ENCODE results near the gene FAM210A.
"Not testable (repeated sequence)": the region's sequence is repeated elsewhere in the genome, so short reads cannot be mapped to it uniquely, and the experiment has no call there.

The FAM210A gene

GRCh38 chr18:13680612-13681011, 45.7 kb downstream of the FAM210A start:
- DNase-seq (ENCODE audit: extremely low read depth, low read depth) = no peak

DNA sequence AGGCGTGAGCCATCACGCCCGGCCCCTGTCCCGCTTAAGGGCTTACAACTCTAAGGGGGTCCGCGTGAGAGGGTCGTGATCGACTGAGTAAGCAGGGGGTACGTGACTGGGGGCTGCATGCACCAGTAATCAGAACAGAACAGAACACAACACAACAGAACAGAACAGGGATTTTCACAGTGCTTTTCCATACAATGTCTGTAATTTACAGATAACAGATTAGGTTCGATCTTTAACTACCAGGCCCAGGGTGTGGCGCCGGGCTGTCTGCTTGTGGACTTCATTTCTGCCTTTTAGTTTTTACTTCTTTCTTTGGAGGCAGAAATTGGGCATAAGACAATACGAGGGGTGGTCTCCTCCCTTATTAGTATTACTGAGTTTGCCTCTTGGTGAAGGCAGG, 49.0 kb downstream of the FAM210A start:
- not testable (repeated sequence) for DNase-seq (ENCODE audit: extremely low read depth, low read depth)

More at GRCh38 chr18:13680612-13681011, 45.7 kb downstream of the FAM210A start:
- TF ChIP-seq CTCF (IDR thresholded peaks at IDR 0.05; ENCODE audit: low read depth, low read length) = no peak; the same call in none of the 2 replicates

- no peak for TF ChIP-seq CTCF (IDR thresholded peaks at IDR 0.05; ENCODE audit: low read depth, low read length)
- no peak for DNase-seq (ENCODE audit: extremely low read depth, low read depth)
Observed at GRCh38 chr18:13676471-13676870, 49.9 kb downstream of the FAM210A start.

- no peak for DNase-seq (ENCODE audit: extremely low read depth, low read depth)
- TF ChIP-seq CTCF (IDR thresholded peaks at IDR 0.05; ENCODE audit: low read depth, low read length) = no peak
Observed at GRCh38 chr18:13672657-13673056, 53.7 kb downstream of the FAM210A start.

DNA sequence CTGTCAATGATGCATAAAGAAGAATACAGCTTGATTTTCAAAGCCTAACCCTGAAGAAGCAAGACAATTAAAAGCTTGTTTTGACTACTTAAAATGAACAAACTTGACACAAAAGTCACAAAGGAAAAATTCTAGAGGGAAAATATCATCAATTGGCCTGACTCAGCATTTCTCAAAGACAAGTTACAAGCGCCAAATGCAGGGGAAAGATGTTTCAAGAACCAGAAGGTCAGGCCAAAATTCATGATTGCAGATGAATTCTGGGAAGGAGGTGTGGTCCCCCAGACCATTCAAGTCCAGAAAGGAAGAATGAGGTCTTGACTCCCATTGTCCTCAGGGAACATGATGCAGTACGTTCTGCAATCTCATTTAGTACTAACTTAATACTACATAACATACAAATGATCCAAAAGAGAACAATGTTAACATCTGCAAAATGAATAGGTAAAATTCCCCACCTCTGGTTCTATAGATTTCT, 64.5 kb downstream of the FAM210A start:
- DNase-seq (ENCODE audit: extremely low read depth, low read depth) = no peak
- TF ChIP-seq CTCF (IDR thresholded peaks at IDR 0.05; ENCODE audit: low read depth, low read length) = no peak

GRCh38 chr18:13661051-13661778, 65.1 kb downstream of the FAM210A start:
- DNase-seq (ENCODE audit: extremely low read depth, low read depth) = no peak
- TF ChIP-seq CTCF (IDR thresholded peaks at IDR 0.05; ENCODE audit: low read depth, low read length) = no peak

- DNase-seq (ENCODE audit: extremely low read depth, low read depth) = peak; percentile 4
- no peak for TF ChIP-seq CTCF (IDR thresholded peaks at IDR 0.05; ENCODE audit: low read depth, low read length)
Observed at GRCh38 chr18:13660510-13660909, 65.8 kb downstream of the FAM210A start.

Data from AG09319 (cell line).